ENCODE results near the gene CROT.

Gene CROT

DNA sequence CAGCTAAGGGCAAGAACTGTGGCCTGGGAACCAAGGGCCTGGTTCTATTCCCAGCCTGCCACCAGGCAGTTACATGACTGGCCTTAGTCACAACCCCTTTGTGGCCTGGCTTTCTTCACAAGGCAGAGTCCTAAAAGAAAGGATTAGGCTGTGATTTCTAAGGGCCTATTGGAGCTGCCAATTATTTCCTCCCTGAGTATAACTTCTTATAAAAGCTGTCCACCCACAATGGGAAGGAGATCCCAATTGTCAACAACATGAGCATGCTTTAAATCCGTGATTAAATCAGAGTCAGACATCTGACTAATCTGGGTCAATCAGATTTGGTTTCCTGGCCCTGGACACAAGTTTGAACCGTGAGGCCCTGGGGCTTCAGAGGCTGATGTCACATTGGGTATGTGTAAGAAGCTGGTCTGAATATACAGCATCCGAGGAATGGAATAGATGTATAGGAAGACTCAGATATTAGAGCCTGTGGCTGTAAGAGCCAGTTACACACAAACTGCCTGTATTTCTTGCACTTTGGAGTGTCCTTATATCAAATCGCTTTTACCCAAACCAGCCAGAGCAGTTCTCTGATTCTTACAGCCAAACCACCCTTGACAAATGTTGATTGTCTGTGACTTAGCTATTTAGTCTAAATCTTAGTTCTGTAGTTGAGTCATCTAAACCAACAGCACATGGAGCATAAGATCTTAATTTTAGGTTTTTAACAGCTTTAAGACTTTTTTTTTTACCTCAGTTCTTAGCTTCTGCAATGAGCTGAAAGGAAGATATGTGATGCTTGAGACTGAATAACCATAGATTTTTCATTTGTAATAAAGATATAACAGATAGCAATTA is 68.7 kb downstream of the CROT start:
- DNase-seq (ENCODE audit: low read depth): no peak

DNA sequence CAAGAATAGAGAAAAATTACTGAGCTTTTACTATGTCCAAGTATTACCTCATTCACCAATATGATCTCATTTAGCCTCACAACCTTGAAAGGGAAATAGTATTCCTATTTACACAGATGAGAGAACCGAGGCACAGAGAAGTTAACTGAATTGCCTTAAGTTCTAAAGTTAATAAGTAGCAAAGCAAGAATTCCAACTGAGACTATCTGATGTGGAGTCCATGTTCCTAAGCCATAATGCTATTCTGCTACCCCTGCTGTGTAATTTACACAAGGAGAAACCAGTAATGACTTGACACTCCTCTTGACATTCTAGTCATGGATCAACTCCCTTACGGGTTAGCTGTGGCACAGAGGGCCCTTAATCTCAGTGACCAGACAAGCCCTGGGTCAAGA is 69.3 kb downstream of the CROT start:
- no peak for DNase-seq (ENCODE audit: low read depth)

GRCh38 chr7:87416682-87417587 is 71.5 kb downstream of the CROT start:
- DNase-seq (ENCODE audit: low read depth): peak; percentile 62

GRCh38 chr7:87420173-87420572 is 74.7 kb downstream of the CROT start:
- no peak for DNase-seq (ENCODE audit: low read depth)

DNA sequence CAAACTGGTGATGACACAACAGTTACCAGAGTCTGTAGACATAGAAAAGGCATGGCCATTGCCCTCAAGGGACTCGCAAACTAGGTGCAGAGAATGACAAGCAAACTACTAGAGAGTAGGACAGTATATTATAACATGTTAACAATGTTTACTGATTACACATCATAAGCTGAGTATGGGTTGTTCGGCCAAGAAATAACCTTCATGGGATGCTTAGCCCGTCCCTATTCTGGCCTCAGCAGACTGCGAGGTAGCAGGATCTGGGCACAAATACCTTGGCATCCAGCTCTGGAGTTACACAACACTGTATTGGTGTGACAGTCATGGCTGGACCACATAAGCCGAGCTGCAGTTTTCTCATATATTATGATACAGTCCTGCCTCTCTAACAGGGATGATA is 78.6 kb downstream of the CROT start:
- no peak for DNase-seq (ENCODE audit: low read depth)

DNA sequence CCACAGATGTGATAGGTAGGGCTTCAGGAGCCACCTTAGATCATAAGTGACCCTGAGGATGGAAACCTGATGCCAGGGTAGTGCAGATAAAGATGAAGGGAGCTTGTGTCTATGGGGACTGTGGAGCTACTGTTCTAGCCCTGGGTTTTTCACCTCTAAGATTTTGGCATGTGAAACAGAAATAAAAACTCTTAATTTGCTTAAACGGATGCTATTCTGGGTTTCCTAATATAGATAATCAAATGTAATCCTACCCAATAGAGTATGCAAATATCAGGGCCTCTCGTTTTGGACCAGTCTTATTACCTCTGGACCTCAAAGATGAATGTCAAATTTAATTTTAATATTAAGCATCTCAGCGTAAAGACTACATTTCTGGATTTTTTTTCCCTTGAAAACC is 80.7 kb downstream of the CROT start:
- DNase-seq (ENCODE audit: low read depth): no peak

DNA sequence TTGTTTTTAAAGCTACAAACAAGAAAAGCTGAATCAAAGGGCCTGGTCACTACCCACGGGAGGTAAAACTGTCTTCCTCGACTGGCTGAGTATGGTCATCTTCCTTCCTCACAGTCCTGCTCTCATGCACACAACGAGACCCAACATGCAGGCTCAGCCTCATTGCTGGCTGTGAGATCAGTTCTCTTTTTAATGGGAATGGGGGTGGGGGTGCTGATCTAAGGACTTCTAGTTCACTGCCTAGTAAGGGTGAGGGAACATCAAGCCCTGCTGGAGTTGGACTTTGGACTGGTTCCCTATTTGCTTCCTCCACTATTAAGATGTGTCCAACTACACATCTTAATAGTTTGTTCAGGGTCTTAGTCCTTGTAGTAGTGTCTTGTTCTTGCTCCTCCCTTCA is 81.8 kb downstream of the CROT start:
- no peak for DNase-seq (ENCODE audit: low read depth)

DNA sequence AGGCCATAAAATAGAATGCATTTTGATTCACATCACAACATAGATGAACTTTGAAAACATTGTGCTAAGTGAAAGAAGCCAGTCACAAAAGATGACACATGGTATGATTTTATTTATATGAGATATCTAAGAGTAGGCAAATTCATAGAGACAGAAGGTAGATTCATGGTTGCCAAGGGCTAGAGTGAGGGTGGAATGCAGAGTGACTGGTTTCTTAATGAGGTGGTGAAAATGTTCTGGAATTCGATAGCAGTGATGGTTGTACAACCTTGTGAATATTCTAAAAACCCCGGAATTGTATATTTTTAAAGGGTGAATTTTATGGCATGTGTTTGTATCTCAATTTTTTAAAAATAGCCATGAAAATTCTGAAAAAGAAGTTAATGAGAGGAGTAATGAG is 87.1 kb downstream of the CROT start:
- no peak for DNase-seq (ENCODE audit: low read depth)

- DNase-seq (ENCODE audit: low read depth): no peak
These were observed 90.1 kb downstream of the CROT start for GRCh38 chr7:87435546-87435945.

DNA sequence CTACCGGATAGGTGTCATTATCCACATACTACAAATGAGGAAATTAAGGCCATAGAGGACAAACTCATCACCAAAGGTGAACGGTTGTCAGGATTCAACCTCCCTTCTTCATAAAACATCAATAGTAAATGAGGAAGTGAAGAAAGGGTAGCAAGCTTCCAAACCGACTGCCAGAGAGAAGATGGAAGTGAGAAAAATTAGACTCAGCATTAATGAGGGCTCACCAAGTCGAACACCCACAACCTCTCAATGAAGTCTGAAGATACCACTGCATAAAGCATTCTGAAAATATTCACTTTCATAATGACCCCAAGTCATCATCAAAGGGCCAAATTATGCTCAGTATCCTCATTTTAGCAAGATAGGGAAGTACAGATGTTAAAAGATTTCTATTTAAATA is 100.4 kb downstream of the CROT start:
- DNase-seq (ENCODE audit: low read depth): no peak

GRCh38 chr7:87447116-87447635 is 101.7 kb downstream of the CROT start:
- DNase-seq (ENCODE audit: low read depth): no peak

DNA sequence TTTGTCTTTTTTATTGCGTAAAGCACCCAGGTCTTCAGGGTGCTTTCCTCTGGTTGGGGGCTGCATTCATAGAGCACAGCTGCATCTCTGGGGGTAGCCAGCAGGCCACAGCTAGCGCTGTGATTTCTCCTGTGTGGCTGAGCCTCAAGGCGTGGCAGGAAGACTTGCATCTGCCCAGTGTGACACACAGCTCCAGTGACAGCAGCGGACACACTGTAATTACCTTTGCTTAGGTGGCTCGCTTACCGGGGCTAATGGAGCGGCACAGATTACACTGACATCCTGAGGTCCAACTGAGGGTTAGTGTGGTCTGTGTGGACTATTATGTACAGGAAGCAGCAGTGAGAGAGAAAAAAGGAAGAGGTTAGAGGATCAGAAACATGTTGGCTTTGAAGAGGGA is 102.9 kb downstream of the CROT start:
- DNase-seq (ENCODE audit: low read depth): no peak
